GM21360 (cell line): ENCODE data around the gene PFKP.
"Not testable (repeated sequence)": the region's sequence is repeated elsewhere in the genome, so short reads cannot be mapped to it uniquely, and the experiment has no call there.

ENCODE experiments used
- ATAC-seq: cut with Tn5 transposase; IDR thresholded peaks from one replicate; pipeline ENCODE4 v1.9.1; 2021; ENCODE audit warnings: mild to moderate bottlenecking, moderate library complexity; ENCODE audit not compliant: unreplicated experiment

Gene PFKP

DNA sequence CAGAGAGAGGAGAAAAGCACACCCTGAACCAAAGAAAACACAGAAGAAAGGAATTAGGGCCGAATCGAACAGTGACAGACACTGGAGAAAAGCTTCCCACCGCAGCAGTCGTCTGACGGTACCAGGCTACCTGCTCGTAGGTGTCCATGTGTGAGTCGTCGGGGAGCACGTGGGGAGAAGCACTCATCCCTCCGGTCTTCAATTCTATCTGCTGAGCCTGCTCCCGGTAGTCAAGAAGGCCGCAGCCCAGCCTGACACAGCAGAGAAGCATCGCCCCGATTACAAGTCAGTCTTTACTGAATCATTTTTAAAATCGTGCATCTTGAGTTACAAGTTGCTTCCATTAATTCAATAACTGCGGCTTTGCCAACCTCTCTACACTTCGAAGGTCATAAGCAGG lies 80.7 kb downstream of the PFKP start:
- ATAC-seq: no peak

DNA sequence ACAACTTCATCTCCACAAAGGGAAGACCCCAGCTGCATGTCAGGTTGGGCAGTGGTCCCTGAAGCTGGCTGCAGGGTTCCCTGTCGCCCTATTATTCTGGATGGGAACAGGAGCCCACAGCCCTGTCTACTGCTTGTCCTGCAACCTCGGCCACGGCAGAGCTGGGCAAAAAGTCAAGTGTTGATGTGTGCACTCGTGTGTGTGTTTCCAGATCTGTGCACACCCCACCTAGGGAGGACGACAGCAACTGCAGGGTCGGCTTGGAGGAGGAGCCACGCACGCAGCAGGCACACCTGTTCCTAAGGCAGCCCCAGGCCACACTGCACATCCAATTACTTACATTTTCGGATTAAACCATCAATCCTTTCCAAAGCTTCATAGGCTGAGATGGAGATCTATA lies 81.6 kb downstream of the PFKP start:
- no peak for ATAC-seq

DNA sequence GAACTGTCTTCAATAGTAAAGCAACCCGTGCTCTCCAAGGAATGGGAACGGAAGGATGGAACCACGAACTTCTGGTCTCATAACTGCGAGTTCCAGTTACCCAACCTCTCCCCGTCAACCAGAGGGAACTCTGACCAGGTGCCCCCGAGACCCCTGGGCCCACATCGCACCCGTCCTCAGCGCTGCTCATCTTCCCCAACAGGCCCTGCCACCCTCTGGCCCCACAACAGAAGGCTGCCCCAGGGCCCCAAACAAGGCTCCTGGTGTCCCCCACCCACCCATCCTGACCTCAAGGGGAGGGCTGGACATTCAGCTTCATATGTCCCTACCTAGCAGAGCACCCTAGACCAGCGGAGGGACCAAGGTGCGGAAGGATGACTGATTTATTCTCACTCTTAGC lies 82.6 kb downstream of the PFKP start:
- no peak for ATAC-seq

DNA sequence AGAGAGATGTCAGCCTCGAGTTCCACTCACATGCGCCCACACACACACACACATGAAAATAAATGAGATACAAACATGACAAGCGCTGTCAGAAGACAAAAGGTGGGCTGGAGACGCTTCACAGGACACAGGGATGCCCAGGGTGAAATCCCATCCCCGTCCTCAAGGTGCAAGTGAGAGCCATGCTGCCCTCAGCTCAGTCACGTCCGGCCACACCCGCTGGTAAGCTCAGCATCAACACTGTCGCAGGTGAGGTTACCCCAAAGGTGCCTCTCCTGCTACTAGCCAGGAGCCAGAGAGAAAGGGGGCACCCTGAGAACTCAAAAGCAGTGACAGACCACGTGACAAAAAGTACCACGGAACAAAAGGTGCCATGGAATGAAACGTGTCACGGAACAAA lies 83.0 kb downstream of the PFKP start:
- no peak for ATAC-seq

GRCh38 chr10:3150961-3151360 lies 83.6 kb downstream of the PFKP start:
- no peak for ATAC-seq

DNA sequence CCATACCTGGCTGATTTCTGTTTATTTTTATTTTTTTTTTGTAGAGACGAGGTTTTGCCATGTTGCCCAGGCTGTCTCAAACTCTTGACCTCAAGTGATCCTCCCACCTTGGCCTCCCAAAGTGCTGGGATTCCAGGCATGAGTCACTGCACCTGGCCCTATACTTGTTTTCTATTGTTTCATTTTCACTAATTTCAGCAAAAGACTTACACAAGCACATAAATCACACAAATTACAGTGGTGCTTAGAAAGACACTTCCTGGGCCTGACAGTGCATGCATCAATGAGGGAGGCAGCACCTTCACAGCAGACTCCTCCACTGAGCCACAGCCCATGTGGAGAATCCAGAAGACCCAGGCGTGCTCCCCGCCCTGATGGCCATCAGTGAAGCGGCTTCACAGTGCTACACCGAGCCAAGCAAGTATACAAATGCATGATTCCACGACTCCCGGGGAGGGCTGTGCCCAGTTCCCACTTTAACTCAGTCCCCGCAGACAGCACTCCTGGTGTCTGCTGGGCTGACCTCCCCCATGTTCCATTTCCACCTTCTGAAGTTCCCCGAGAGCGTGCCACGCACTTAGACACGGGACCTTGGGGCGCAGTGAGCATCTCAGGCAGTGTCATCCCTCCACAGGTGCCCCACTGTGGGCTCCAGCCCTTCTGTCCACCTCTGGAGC lies 84.7 kb downstream of the PFKP start:
- no peak for ATAC-seq

DNA sequence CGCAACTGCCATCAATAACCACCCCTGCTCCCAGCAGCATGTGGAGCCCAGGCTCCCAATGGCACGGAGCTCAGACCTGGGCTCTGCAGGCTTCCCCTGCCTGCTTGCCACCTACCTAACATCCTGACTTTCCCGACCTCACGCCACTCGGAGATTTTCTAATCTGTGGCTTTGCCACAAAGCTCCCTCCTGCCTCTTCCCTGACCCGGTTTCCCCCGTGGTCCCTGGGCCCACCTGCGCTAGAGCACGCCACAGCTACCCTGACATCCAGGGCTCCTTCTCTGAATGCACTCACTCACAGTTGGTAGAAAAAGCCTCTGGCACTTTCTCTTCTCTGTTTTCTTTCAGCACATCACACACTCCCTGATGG lies 85.2 kb downstream of the PFKP start:
- ATAC-seq: no peak

DNA sequence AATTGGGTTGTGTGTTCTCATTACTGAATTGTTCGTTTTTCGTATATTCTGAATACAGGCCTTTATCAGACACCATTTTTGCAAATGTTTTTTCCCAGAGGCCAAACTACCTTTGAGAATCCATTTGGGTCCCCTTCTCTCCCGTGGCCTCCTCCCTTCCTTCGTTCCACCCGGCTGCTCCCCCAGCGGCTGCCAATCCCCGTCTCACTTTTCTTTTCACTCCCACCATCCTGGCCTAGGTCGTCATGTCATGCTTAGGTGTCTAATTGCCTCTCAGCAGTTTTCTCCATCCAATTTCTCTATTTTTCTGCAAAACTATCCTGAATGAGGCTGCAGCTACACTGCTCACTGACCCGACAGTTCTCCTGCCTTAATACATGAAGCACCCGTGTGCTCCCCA lies 87.3 kb downstream of the PFKP start:
- ATAC-seq: no peak

DNA sequence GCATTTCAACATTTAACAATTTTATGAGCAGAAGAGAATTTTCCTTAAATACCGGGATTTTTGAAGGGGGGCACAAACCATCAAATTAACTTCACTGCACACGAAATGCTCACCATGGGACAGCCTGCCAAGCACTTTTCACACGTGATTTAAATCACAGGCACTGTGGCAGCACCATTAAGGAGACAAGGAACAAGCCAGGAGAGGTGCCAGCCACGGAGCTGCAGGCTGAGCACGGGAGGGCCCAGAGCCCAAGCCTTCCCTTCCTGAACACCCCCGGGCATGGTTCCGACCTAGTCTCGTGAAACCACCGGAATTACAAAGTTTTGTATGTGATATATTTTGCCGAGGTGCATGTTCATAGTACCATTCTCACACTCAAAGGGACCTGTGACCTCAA lies 91.8 kb downstream of the PFKP start:
- no peak for ATAC-seq

DNA sequence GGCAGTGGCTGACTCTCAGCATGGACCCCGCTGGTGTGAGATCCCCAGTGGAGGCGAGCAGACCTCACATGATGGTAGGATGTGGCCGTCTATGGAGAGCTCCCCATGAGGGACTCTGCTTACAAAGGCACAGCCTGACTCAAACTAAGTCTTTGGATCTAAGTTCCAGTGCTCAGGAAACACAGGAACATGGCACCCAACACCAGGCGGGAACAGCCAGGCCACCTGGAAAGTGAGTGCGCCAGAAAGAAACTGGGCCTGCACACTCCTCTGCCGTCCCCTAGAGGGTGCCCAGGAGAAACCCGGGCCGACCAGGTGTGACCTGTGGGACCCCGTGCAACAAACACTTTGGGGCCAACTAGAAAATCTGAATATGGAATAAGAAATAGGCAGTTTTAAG lies 95.2 kb downstream of the PFKP start:
- no peak for ATAC-seq

GRCh38 chr10:3163879-3164278 lies 96.5 kb downstream of the PFKP start:
- ATAC-seq: no peak

GRCh38 chr10:3165196-3165595 lies 97.8 kb downstream of the PFKP start:
- no peak for ATAC-seq

GRCh38 chr10:3166496-3167290 lies 99.3 kb downstream of the PFKP start:
- ATAC-seq: no peak

DNA sequence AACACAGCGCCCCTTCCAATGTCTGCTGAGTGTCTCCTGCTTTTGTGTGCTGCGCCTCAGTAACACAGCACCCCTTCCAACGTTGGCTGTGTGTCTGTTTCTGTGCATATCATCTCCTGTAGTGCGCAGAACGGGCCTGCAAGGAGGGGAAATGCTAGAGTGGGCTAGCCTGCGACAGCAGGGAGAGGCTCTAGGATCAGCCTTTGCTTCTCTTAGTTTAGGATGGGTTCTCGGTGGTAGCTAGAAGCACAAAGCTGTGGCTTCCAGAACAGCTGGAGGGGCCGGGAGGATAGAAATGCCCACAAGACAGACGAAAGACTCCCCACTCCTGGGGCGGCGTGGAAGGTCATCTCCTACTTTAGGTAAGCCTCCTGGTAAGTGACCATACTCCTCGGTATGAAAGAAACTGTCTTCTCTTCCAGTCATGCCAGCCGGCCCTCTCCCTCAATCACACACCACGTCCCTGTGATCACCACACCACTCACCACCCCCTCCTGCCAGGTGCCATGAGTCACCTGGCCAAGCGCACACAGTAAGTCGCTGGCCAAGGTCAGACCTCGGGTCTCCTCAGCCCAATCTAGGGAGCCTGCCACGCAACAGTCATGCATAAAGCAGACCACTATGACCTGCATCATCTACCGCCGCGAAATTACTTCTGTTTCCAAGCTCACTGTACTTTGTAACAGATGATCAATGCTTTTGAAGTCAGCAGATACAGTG lies 100.4 kb downstream of the PFKP start:
- no peak for ATAC-seq

DNA sequence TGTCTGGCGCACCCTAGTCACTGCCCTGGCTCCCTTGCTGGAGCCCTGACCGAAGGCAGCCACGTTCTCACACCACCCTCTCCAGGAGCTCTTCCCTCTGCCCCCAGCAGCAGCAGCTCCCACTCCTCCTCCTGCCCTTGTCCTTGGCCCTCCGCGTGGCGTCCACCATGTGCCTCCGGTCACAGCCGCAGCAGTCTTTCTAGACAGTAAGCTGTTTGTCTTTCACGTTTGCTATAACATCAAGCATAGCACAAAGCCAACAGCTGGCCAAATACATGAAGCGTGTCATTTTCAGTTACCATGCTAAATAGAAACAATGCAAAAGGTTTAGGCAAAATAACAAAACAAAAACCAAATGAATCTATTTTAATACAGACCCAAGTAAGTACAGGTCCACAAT lies 101.9 kb downstream of the PFKP start:
- ATAC-seq: no peak

GRCh38 chr10:3169673-3170072 lies 102.3 kb downstream of the PFKP start:
- ATAC-seq: no peak

DNA sequence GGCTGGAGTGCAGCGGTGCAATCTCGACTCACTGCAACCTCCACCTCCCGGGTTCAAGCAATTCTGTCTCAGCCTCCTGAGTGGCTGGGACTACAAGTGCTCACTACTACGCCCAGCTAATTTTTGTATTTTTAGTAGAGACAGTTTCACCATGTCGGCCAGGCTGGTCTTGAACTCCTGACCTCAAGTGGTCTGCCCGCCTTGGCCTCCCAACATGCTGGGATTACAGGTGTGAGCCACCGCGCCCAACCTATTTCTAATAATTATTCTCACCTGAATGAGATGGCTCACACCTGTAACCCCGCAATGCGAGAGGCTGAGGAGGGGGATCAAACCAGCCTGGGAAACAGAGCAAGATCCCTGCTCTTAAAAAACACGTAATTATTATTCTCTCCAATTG lies 104.1 kb downstream of the PFKP start:
- not testable (repeated sequence) for ATAC-seq

GRCh38 chr10:3172081-3172445 lies 104.7 kb downstream of the PFKP start:
- ATAC-seq: no peak

GRCh38 chr10:3172446-3173170 lies 105.3 kb downstream of the PFKP start, which contains the start of gene PITRM1:
Gene PITRM1 (minus strand): TSS chr10:3172782. CDS start chr10:3172772, 10 bp downstream.
- peak; percentile 95 for ATAC-seq

GRCh38 chr10:3173171-3173878 lies 106.0 kb downstream of the PFKP start:
- ATAC-seq: peak; percentile 31

DNA sequence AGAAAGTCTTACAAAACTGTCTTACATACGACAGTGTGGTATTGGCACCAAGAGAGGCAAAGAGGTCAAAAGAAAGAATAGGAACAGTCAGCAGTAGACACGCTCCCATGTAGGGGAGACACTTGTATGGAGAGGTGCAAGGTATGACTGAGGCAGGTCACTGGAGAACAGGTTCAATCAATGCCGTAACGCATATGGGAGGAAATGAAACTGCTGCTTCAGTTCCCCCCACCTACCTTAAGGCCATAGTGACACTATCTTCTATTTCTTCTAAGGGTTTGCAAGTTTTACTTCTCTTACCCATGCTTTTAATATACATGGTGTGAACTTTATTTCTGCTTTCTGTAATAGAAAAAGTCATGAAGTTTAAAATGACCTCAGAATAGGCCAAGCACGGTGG lies 110.7 kb downstream of the PFKP start:
- ATAC-seq: no peak
